ENCODE data around the gene UMOD.

- no peak for TF ChIP-seq POLR2A (IDR thresholded peaks at IDR 0.05; ENCODE audit: low read depth, low read length)
- TF ChIP-seq SPI1 (IDR thresholded peaks at IDR 0.05; ENCODE audit: low read depth, low read length) = no peak
- no peak for TF ChIP-seq TAF1 (IDR thresholded peaks at IDR 0.05; ENCODE audit: low read depth, low read length)
Measured at GRCh38 chr16:20307240-20307671, 45.3 kb downstream of the UMOD start.

All from GM12891 (cell line).